ENCODE results near the gene MOSPD3. TPM values are rescaled to one million over a fixed set of nuclear protein-coding genes. Genes with fewer than 3 reads are reported as not detected.

MOSPD3 gene
- total RNA-seq, 1 experiment from 2014 or later, result 7.3 TPM

- DNase-seq (ENCODE audit: extremely low read depth, low read depth), result no peak
These were observed 37.8 kb upstream of the MOSPD3 start for GRCh38 chr7:100574362-100575205.

- no peak for DNase-seq (ENCODE audit: extremely low read depth, low read depth)
These were observed 37.1 kb upstream of the MOSPD3 start for GRCh38 chr7:100575206-100575631.

- DNase-seq (ENCODE audit: extremely low read depth, low read depth), result no peak
These were observed 36.5 kb upstream of the MOSPD3 start for GRCh38 chr7:100575746-100576383.

GRCh38 chr7:100576384-100576993, 35.9 kb upstream of the MOSPD3 start:
- DNase-seq (ENCODE audit: extremely low read depth, low read depth), result no peak

GRCh38 chr7:100577103-100577502, 35.2 kb upstream of the MOSPD3 start:
- no peak for DNase-seq (ENCODE audit: extremely low read depth, low read depth)

GRCh38 chr7:100577507-100577906, 34.8 kb upstream of the MOSPD3 start:
- no peak for DNase-seq (ENCODE audit: extremely low read depth, low read depth)

- no peak for DNase-seq (ENCODE audit: extremely low read depth, low read depth)
These were observed 33.8 kb upstream of the MOSPD3 start for GRCh38 chr7:100578246-100579183.

GRCh38 chr7:100580466-100581283, 31.7 kb upstream of the MOSPD3 start:
- DNase-seq (ENCODE audit: extremely low read depth, low read depth), result no peak

- no peak for DNase-seq (ENCODE audit: extremely low read depth, low read depth)
These were observed 30.2 kb upstream of the MOSPD3 start for GRCh38 chr7:100582041-100582579.

GRCh38 chr7:100582650-100583049, 29.7 kb upstream of the MOSPD3 start:
- no peak for DNase-seq (ENCODE audit: extremely low read depth, low read depth)

GRCh38 chr7:100583132-100584053, 28.9 kb upstream of the MOSPD3 start:
- DNase-seq (ENCODE audit: extremely low read depth, low read depth), result no peak

GRCh38 chr7:100584054-100584682, 28.2 kb upstream of the MOSPD3 start:
- DNase-seq (ENCODE audit: extremely low read depth, low read depth), result no peak

GRCh38 chr7:100584683-100585510, 27.4 kb upstream of the MOSPD3 start:
- no peak for DNase-seq (ENCODE audit: extremely low read depth, low read depth)

GRCh38 chr7:100585511-100586265, 26.7 kb upstream of the MOSPD3 start, which contains the start of gene LRCH4:
Gene LRCH4 (minus strand): TSS chr7:100586129. CDS start chr7:100586100, 29 bp downstream.
- no peak for DNase-seq (ENCODE audit: extremely low read depth, low read depth)

GRCh38 chr7:100586266-100587025, 25.9 kb upstream of the MOSPD3 start, which contains the start of gene FBXO24:
Gene FBXO24 (plus strand): TSS chr7:100586328. CDS start chr7:100586626, 298 bp downstream.
- peak; percentile 100 for DNase-seq (ENCODE audit: extremely low read depth, low read depth)
